Measurements from ENCODE around the gene ENHO.
A peak's percentile ranks its signal among the peaks of the same experiment; 100 is the strongest.

ENHO gene

GRCh38 chr9:34501889-34502425, 20.8 kb downstream of the ENHO start:
- no peak overlapping the region for H3K4me3 Mint-ChIP-seq
- H3K27ac Mint-ChIP-seq: no peak overlapping the region
- no peaks in the 10 kb centered on the region for H3K4me1 Mint-ChIP-seq
- peak; percentile 48 to 52 (median 52) for TF ChIP-seq CTCF (IDR thresholded peaks at IDR 0.05; ENCODE audit: unreplicated experiment in 3 of 3)
- H3K27me3 Mint-ChIP-seq (ENCODE audit: low read depth): peaks cover 39% of the 10 kb centered on the region
- H3K9me3 Mint-ChIP-seq: no peaks in the 10 kb centered on the region
- no peaks in the 10 kb centered on the region for H3K36me3 Mint-ChIP-seq (ENCODE audit: low read depth)

GRCh38 chr9:34501372-34501771, 21.4 kb downstream of the ENHO start:
- H3K27me3 Mint-ChIP-seq (ENCODE audit: low read depth): peaks cover 39% of the 10 kb centered on the region
- TF ChIP-seq CTCF (IDR thresholded peaks at IDR 0.05; ENCODE audit: unreplicated experiment in 3 of 3): no peak
- H3K4me3 Mint-ChIP-seq: no peak overlapping the region
- no peak overlapping the region for H3K27ac Mint-ChIP-seq
- H3K4me1 Mint-ChIP-seq: no peaks in the 10 kb centered on the region
- no peaks in the 10 kb centered on the region for H3K9me3 Mint-ChIP-seq
- no peaks in the 10 kb centered on the region for H3K36me3 Mint-ChIP-seq (ENCODE audit: low read depth)

DNA sequence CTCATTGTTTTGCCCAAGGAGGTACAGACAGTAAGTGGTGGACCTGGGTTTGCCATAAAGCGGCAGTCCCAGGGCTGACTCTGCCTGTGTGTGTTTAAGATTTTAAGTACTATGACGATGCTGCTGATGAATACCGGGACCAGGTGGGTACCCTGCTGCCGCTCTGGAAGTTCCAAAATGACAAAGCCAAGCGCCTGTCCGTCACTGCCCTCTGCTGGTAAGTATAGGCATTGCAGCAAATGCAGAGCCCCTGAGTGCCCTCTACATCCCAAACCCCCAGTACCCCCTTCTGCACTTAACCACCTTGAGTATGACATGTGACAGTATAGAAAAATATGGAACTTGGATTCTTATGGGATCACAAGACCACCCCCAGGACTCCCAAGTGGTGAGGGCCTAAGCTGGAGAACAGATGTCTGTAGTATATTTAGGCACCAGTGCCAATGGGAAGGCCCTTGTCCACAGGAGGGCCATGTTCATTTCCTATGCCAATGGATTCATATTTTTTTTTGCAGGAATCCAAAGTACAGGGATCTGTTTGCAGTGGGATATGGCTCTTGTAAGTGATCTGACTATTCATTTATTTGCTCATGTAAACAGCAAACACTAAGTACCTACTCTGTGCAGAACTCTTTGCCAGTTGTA, 22.0 kb downstream of the ENHO start:
- peaks cover 39% of the 10 kb centered on the region for H3K27me3 Mint-ChIP-seq (ENCODE audit: low read depth)
- TF ChIP-seq CTCF (IDR thresholded peaks at IDR 0.05; ENCODE audit: unreplicated experiment in 3 of 3): peak; percentile 94 to 96 (median 96)
- no peak overlapping the region for H3K4me3 Mint-ChIP-seq
- H3K27ac Mint-ChIP-seq: no peak overlapping the region
- no peaks in the 10 kb centered on the region for H3K4me1 Mint-ChIP-seq
- H3K9me3 Mint-ChIP-seq: no peaks in the 10 kb centered on the region
- no peaks in the 10 kb centered on the region for H3K36me3 Mint-ChIP-seq (ENCODE audit: low read depth)

DNA sequence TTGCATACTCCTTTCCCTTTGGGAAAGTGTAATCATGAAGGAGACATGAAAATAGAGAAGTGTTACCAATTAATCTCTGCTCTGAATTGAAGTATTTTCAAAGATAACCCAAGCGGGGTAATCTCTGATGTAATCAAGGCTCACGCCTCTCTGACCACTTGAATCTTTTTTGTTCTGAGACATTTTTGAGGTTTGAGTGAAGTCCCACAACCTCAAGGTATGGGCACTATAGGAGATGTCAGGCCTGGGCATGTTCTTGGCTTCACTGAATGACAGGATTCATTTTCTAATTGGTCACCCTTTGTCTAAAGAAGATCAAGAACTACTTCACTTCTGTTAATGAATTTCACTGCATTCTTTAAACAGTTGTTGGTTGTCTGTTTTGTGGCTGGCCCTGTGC, 23.7 kb downstream of the ENHO start:
- Mint-ChIP-seq H3K36me3 (ENCODE audit: low read depth) (no peaks in the 10 kb centered on the region), H3K27me3 (ENCODE audit: low read depth) (peaks cover 29% of the 10 kb centered on the region), H3K4me3 (no peak overlapping the region), H3K4me1 (no peaks in the 10 kb centered on the region), H3K27ac (no peak overlapping the region), H3K9me3 (no peaks in the 10 kb centered on the region)
- TF ChIP-seq CTCF (IDR thresholded peaks at IDR 0.05; ENCODE audit: unreplicated experiment in 3 of 3): no peak

- H3K4me3 Mint-ChIP-seq: no peak overlapping the region
- no peak overlapping the region for H3K27ac Mint-ChIP-seq
- H3K9me3 Mint-ChIP-seq: no peaks in the 10 kb centered on the region
- peaks cover 33% of the 10 kb centered on the region for H3K27me3 Mint-ChIP-seq (ENCODE audit: low read depth)
- H3K36me3 Mint-ChIP-seq (ENCODE audit: low read depth): no peaks in the 10 kb centered on the region
- TF ChIP-seq CTCF (IDR thresholded peaks at IDR 0.05; ENCODE audit: unreplicated experiment in 3 of 3): no peak
- no peaks in the 10 kb centered on the region for H3K4me1 Mint-ChIP-seq
Measured at GRCh38 chr9:34498553-34498952, 24.2 kb downstream of the ENHO start.

DNA sequence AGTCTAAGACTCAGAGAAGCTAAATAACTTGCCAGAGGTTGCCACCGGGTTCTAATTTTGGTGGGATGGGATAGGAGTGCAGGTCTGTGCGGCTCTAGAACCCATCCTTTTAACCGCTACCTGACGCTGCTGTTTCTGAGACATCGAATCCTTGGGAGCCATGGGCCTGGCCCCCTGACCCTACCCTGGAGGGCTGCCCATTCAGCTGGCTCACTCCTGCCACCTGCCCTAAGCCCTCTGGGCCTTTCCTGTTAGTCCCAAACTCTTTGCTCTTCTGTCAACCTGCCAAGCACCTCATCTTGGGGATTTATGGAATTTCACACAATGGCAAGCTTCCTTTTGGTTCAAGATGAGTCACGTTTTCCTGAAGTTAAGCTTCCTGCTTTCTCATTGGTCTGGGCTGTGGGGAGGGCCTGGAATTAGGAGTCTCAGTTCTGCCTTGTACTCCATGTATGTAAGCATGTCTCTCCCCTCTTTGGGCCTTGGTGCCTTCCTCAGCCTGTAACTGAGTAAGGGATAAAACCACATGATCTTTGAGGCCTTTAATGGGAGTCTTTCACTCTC, 26.6 kb downstream of the ENHO start:
- Mint-ChIP-seq H3K4me3 (no peak overlapping the region), H3K4me1 (no peaks in the 10 kb centered on the region), H3K36me3 (ENCODE audit: low read depth) (no peaks in the 10 kb centered on the region), H3K27me3 (ENCODE audit: low read depth) (peaks cover 29% of the 10 kb centered on the region), H3K27ac (no peak overlapping the region), H3K9me3 (no peaks in the 10 kb centered on the region)
- TF ChIP-seq CTCF (IDR thresholded peaks at IDR 0.05; ENCODE audit: unreplicated experiment in 3 of 3): no peak

Data from nephron (organoid).